Left ventricle myocardium inferior (tissue), 1 donor: ENCODE results near the gene KXD1. TPM values are rescaled to one million over a fixed set of nuclear protein-coding genes. Genes with fewer than 3 reads are reported as not detected.

Experiments used
- DNase-seq: peaks from one replicate; pipeline ENCODE4 v3.0.0-alpha.2; 2020
- H3K27ac ChIP-seq: fragments of 200-600 bp; replicated peaks from 2 replicates; pipeline ENCODE4 v1.8.0; 2021
- H3K27me3 ChIP-seq: fragments of 200-600 bp; 2 replicates; pipeline ENCODE4 v1.8.0; 2021; ENCODE audit warnings: low read depth
- H3K36me3 ChIP-seq: fragments of 200-600 bp; 2 replicates; pipeline ENCODE4 v1.8.0; 2021
- H3K4me1 ChIP-seq: fragments of 200-600 bp; 2 replicates; pipeline ENCODE4 v1.8.0; 2021
- H3K4me3 ChIP-seq: fragments of 200-600 bp; 2 replicates; pipeline ENCODE4 v1.8.0; 2021; ENCODE audit warnings: mild to moderate bottlenecking, moderate library complexity
- H3K9me3 ChIP-seq: fragments of 200-600 bp; replicated peaks from 2 replicates; pipeline ENCODE4 v1.8.0; 2021
- CTCF ChIP-seq: fragments of 200-600 bp; IDR thresholded peaks from 2 replicates; pipeline ENCODE4 v1.8.0; 2021; ENCODE audit warnings: antibody characterized with exemption, mild to moderate bottlenecking, borderline replicate concordance
- intact Hi-C: fragments of 100-400 bp; cut with micrococcal nuclease; formaldehyde crosslinking; loops from one replicate; pipeline ENCODE4 v1.11.0; 2022
- total RNA-seq: library from RNA; stranded (reverse); fragmentation: NEBNext Ultra II Directional; extraction: Animal tissue kit (Norgen Biotek cat#: 25700); gene quantifications from one replicate; pipeline ENCODE4 v1.2.1, GENCODE V29; 2021
- donor health status: DM: no; HTN: yes; CAD: no; lungs with severe emphysema.

Gene KXD1
- total RNA-seq, 1 donor from 2014 or later: 52.0 TPM

GRCh38 chr19:18601875-18602274 is 44.2 kb downstream of the KXD1 start:
- H3K27me3 ChIP-seq: peaks cover 94% of the 10 kb centered on the region
- H3K9me3 ChIP-seq: no peaks in the 10 kb centered on the region
- intact Hi-C loops: no loop called here
- no peak overlapping the region for H3K27ac ChIP-seq
- no peaks in the 10 kb centered on the region for H3K36me3 ChIP-seq
- no peak overlapping the region for H3K4me3 ChIP-seq
- H3K4me1 ChIP-seq: peaks cover 31% of the 10 kb centered on the region
- no peak for DNase-seq
- TF ChIP-seq CTCF: no peak

- Histone ChIP-seq H3K36me3 (no peaks in the 10 kb centered on the region), H3K4me3 (peak overlapping the region; percentile 56), H3K9me3 (no peaks in the 10 kb centered on the region), H3K27ac (no peak overlapping the region), H3K27me3 (peaks cover 95% of the 10 kb centered on the region), H3K4me1 (peaks cover 44% of the 10 kb centered on the region)
- intact Hi-C loops: no loop called here
- DNase-seq: no peak
- peak; percentile 33 for TF ChIP-seq CTCF
Observed at GRCh38 chr19:18603255-18603957, 45.7 kb downstream of the KXD1 start.

GRCh38 chr19:18603958-18604819 is 46.5 kb downstream of the KXD1 start:
- intact Hi-C loops: no loop called here
- Histone ChIP-seq H3K27ac (no peak overlapping the region), H3K36me3 (no peaks in the 10 kb centered on the region), H3K4me3 (peak overlapping the region; percentile 56), H3K27me3 (peaks cover 95% of the 10 kb centered on the region), H3K9me3 (no peaks in the 10 kb centered on the region), H3K4me1 (peaks cover 44% of the 10 kb centered on the region)
- TF ChIP-seq CTCF: no peak
- DNase-seq: no peak

- H3K4me1 ChIP-seq: peaks cover 44% of the 10 kb centered on the region
- no peaks in the 10 kb centered on the region for H3K9me3 ChIP-seq
- no peak for TF ChIP-seq CTCF
- H3K27me3 ChIP-seq: peaks cover 95% of the 10 kb centered on the region
- H3K27ac ChIP-seq: no peak overlapping the region
- peak overlapping the region; percentile 56 for H3K4me3 ChIP-seq
- no peak for DNase-seq
- intact Hi-C loops: no loop called here
- no peaks in the 10 kb centered on the region for H3K36me3 ChIP-seq
Observed at GRCh38 chr19:18604820-18605159, 47.1 kb downstream of the KXD1 start.

DNA sequence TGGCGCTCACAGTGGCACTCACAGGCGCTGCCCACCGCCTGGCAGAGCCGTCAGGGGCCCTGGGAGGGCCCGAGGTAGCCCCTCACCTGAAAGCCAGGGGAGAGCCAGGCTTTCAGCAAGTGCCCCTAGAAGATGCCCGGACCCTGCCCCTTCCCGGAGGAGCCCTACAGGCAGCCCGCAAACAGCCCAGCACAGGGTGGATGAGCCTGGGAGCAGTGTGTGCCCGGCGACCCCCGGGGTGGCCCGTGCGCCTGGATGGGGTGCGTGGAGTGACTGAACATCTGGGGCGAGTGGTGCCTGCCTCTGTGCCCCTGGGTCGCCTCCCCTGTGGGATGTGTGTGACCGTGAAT is 47.5 kb downstream of the KXD1 start:
- intact Hi-C loops: no loop called here
- no peak for DNase-seq
- H3K4me3 ChIP-seq: peak overlapping the region; percentile 56

More for the DNA sequence above, 47.5 kb downstream of the KXD1 start:
- no peak for TF ChIP-seq CTCF
- Histone ChIP-seq H3K27me3 (peaks cover 96% of the 10 kb centered on the region), H3K36me3 (no peaks in the 10 kb centered on the region), H3K27ac (no peak overlapping the region), H3K9me3 (no peaks in the 10 kb centered on the region), H3K4me1 (peaks cover 45% of the 10 kb centered on the region)
